ENCODE results near the gene KLHDC2. TPM values are rescaled to one million over a fixed set of nuclear protein-coding genes. Genes with fewer than 3 reads are reported as not detected.

The KLHDC2 gene, protein sequence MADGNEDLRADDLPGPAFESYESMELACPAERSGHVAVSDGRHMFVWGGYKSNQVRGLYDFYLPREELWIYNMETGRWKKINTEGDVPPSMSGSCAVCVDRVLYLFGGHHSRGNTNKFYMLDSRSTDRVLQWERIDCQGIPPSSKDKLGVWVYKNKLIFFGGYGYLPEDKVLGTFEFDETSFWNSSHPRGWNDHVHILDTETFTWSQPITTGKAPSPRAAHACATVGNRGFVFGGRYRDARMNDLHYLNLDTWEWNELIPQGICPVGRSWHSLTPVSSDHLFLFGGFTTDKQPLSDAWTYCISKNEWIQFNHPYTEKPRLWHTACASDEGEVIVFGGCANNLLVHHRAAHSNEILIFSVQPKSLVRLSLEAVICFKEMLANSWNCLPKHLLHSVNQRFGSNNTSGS
- total RNA-seq: 50.1 and 78.3 TPM in 2 replicates

DNA sequence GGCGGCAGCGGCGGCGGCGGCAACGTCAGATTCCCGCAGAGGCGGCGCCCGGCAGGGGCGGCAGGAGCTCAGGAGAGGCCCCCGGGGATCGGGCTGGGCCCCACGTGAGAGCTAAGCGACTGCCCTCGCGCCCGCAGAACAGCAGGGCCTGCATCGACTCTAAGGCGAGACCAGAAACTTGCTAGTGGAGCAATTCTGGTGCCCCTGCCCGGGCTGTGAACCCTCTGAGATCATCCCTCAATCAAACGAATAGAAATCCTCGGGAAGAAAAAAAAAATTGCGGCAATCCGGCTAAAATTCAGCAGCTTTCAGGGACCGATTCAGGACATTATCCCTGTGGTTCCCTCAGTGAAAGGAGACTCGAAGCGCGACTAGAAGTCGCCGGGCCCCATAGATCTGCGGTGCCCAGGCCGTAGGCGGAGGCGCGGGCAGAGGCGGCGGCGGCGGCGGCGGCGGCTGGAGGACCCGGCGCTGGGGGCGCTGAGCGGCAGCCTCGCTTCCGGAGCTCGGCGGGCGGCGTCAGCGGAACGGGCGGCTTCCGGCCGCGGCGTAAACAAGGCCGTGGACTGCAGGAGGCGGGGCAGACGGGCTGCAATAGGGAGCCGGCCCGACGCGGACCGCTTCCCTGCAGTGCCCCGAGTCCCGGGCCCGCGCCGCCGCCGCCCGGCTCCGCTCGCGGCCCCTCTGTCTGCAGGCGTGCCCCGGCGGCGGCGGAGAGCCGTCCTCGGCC lies at the start of gene KLHDC2:
TSS of gene KLHDC2 (plus strand) at position 583 of the 730 bp plus-strand sequence. CDS start 316 bp downstream, outside the sequence.

Other genes starting within 250 kb of the KLHDC2 start
- 1,090 and 1,752 TPM in 2 replicates for gene RPS29, start 181.8 kb upstream of the KLHDC2 start, total RNA-seq
- gene LRR1, start 169.2 kb upstream of the KLHDC2 start, total RNA-seq: 5.5 and 33.8 TPM in 2 replicates
- gene RPL36AL, start 147.5 kb upstream of the KLHDC2 start, total RNA-seq: 93.6 and 363 TPM in 2 replicates
- 133 and 162 TPM in 2 replicates for gene MGAT2, start 147.4 kb upstream of the KLHDC2 start, total RNA-seq
- gene DNAAF2, start 132.9 kb upstream of the KLHDC2 start, total RNA-seq: 8.3 and 11.2 TPM in 2 replicates
- gene POLE2, start 79.9 kb upstream of the KLHDC2 start, total RNA-seq: 1.3 and 19.2 TPM in 2 replicates
- 1.6 and 2.4 TPM in 2 replicates for gene KLHDC1, start 75.0 kb upstream of the KLHDC2 start, total RNA-seq
- gene NEMF, start 84.6 kb downstream of the KLHDC2 start, total RNA-seq: 48.6 and 61.4 TPM in 2 replicates
- 41.4 and 88.0 TPM in 2 replicates for gene ARF6, start 124.9 kb downstream of the KLHDC2 start, total RNA-seq